IMR-90 (cell line): Measurements from ENCODE around the gene SLC7A6.

Experiments
- BHLHE40 ChIP-seq: fragments of 150-350 bp; IDR thresholded peaks from 2 replicates; pipeline ENCODE4 v1.6.1; 2016; ENCODE audit warnings: mild to moderate bottlenecking, low read depth, low read length
- CEBPB ChIP-seq: IDR thresholded peaks from 2 replicates; pipeline ENCODE4 v1.6.1; 2012; ENCODE audit warnings: low read depth, low read length, improper control_type of control experiment
- CTCF ChIP-seq: conservative IDR thresholded peaks from 2 replicates; pipeline ENCODE4 v1.5.1; 2012; ENCODE audit warnings: mild to moderate bottlenecking, low read depth, low read length, improper control_type of control experiment
- MAZ ChIP-seq: IDR thresholded peaks from 2 replicates; pipeline ENCODE4 v1.6.1; 2012; ENCODE audit warnings: low read depth, mild to moderate bottlenecking, low read length, improper control_type of control experiment, moderate library complexity, borderline replicate concordance
- MXI1 ChIP-seq: IDR thresholded peaks from 2 replicates; pipeline ENCODE4 v1.6.1; 2012; ENCODE audit warnings: low read depth, mild to moderate bottlenecking, low read length, moderate library complexity, borderline replicate concordance
- NFE2L2 ChIP-seq: fragments of 150-350 bp; IDR thresholded peaks from 2 replicates; pipeline ENCODE4 v1.6.1; 2016; ENCODE audit warnings: low read depth, mild to moderate bottlenecking, low read length
- POLR2A ChIP-seq: IDR thresholded peaks from 2 replicates; pipeline ENCODE4 v1.6.1; 2012; ENCODE audit warnings: mild to moderate bottlenecking, low read depth, low read length
- RAD21 ChIP-seq: IDR thresholded peaks from 2 replicates; pipeline ENCODE4 v1.6.1; 2012; ENCODE audit warnings: low read length, improper control_type of control experiment
- RCOR1 ChIP-seq: IDR thresholded peaks from 2 replicates; pipeline ENCODE4 v1.6.1; 2012; ENCODE audit warnings: mild to moderate bottlenecking, low read length, improper control_type of control experiment; ENCODE audit not compliant: insufficient replicate concordance
- RFX5 ChIP-seq: IDR thresholded peaks from 2 replicates; pipeline ENCODE4 v1.8.0; 2012; ENCODE audit warnings: low read depth, mild to moderate bottlenecking, low read length, moderate library complexity
- SMC3 ChIP-seq: fragments of 150-350 bp; IDR thresholded peaks from 2 replicates; pipeline ENCODE4 v1.6.1; 2016; ENCODE audit warnings: low read depth, mild to moderate bottlenecking, antibody characterized with exemption, low read length, moderate library complexity
- USF2 ChIP-seq: fragments of 150-350 bp; IDR thresholded peaks from 2 replicates; pipeline ENCODE4 v1.6.1; 2017; ENCODE audit warnings: mild to moderate bottlenecking, antibody characterized with exemption, low read length, low read depth

GRCh38 chr16:68275611-68276191 is 11.4 kb downstream of the SLC7A6 start:
- TF ChIP-seq MAZ (no peak), SMC3 (no peak), CTCF (no peak), USF2 (no peak), POLR2A (no peak), RCOR1 (no peak), CEBPB (no peak), NFE2L2 (no peak), MXI1 (no peak), RFX5 (no peak), BHLHE40 (no peak), RAD21 (no peak)
